OCI-M1 (cell line): Measurements from ENCODE around the gene HS3ST1.
"Not testable (repeated sequence)": the region's sequence is repeated elsewhere in the genome, so short reads cannot be mapped to it uniquely, and the experiment has no call there.

Source experiments
- DNase-seq: peaks from one replicate; lab custom pipeline; 2025; lab: John Stamatoyannopoulos, UW

HS3ST1 gene

DNA sequence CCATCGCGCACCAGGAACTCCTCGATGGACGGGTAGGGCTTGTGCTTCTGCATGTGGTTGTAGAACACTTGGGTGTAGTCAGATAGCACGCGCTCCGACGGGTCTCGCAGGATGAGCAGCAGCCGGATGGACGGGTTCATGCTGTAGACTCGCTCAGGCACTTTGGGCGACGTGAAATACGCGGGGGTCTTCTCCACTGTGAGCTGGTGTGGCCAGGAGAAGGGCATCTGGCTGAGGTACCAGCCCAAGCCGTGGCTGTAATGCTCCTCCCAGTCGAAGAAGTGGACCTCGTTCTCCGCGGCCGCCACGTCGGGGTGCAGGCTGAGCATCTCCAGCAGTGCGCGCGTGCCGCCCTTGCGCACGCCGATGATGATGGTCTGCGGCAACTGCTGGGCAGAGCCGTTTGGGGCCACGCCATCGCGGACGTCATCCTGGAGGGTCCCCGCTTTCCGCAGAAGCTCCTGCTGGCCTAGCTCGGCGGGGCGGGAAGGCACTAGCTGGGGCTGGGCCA, 29.2 kb downstream of the HS3ST1 start:
- no peak for DNase-seq

DNA sequence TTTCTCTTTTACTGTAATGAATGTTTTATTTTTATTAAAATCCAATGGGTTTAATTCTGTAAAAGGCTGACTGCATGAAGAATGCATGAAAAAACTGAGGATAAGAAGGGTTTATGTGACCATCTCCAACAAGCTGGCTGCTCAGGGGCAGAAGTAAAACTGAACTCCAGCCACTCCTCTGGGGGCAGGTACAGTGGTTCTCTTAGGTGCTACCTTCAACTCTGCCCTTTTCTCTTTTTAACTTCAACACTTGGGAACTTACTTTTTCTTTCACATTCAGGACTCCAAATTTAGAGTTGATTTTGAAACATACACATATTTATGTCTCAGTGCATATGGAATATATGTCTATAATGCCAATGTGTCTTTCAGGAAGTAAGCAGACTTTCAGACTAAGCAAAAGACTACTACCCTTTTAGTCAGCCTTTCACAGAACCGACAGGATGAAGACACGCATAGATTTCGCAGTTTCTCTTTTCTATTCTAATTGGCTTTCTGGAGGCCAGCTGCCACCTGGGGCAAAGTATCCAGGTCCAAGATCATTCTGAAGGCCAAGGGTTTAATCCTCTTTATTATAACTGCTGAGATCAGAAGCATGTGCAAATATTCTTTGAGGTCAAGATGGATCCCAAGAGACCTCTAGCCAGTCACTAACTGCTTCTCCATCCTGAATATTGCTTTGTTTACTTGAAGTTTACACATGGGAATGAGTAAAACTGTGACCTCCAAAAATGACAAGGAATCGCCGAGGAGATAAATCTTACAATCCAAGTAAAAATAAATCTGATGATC, 30.7 kb downstream of the HS3ST1 start:
- no peak for DNase-seq

DNA sequence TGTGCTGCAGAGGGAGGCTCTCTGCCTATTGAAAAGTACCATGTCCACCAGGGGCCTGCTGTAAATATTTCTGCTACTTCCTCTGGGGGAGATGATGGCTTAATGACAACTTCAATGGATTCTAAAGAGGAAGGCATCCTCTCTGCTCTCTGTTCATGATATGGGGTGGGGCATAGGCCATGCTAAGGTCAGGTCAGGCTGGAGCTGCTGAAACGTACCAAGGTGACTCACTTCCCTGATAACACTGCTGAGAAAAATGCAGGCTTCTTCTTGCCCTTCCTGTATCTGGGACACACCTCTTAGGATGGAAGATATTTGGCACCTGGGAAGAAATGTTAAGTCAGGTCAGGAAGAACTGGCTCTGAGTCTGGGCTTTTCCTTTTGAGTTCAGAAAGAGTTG, 31.5 kb downstream of the HS3ST1 start:
- no peak for DNase-seq

DNA sequence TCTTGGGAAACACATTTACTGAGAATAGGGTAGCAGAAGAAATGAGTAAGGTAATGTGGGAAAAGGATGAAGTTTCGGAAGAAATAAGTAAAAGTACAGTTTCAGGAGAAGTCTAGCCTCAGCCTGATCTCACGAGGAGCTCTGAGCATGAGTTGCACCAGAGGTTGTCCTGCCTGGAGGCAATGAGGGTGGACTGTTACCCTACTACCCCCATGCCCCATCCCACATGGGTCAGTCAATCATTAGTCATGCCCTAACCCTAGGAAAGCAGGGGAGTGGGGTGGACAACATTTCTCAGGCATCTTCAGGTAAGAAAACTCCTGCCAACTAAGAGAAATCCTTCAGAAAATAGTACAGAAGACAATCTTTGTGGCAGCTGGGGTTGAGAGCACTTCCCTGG, 35.1 kb downstream of the HS3ST1 start:
- DNase-seq, result no peak

DNA sequence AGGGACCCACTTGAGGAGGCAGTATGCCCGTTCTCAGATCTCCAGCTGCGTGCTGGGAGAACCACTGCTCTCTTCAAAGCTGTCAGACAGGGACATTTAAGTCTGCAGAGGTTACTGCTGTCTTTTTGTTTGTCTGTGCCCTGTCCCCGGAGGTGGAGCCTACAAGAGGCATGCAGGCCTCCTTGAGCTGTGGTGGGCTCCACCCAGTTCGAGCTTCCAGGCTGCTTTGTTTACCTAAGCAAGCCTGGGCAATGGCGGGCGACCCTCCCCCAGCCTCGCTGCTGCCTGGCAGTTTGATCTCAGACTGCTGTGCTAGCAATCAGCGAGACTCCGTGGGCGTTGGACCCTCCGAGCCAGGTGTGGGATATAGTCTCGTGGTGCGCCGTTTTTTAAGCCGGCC, 44.6 kb downstream of the HS3ST1 start:
- DNase-seq, result not testable (repeated sequence)

DNA sequence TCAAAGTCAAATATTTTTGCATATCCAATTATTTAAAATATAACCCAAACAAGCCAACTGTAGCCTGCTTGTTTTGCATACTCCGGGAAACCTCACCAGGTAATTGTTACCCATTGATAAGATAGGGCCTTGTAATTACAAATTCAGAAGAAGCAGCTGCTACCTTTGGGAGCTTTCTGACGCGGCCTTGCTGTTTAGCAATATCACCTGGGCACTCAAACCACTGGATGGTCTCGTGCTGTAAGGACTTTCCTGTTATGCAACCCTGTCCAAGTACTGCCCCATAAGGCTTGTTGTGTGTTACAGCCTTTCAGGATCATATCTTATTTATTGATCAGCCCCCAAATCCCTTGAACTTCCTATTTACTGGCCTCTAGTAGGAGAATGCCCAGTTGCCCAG, 52.1 kb downstream of the HS3ST1 start:
- DNase-seq, result no peak

DNA sequence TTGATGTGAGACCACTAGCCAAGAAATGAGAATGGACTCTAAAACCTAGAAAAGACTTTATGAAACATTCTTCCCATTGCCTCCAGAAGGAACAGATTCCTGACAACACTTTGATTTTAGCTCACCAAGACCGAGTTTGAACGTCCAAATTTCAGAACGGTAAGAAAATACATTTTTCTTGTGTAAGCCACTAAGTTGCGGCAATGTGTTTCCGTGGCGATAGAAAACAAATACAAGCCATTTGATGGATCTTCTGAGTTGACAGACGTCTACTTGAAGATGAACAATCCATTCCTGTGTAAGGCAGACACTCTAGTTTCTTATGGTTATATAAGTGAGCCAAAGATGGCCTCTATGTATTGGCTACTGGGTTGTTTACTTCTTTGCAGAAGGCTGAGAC, 52.5 kb downstream of the HS3ST1 start:
- DNase-seq, result no peak

DNA sequence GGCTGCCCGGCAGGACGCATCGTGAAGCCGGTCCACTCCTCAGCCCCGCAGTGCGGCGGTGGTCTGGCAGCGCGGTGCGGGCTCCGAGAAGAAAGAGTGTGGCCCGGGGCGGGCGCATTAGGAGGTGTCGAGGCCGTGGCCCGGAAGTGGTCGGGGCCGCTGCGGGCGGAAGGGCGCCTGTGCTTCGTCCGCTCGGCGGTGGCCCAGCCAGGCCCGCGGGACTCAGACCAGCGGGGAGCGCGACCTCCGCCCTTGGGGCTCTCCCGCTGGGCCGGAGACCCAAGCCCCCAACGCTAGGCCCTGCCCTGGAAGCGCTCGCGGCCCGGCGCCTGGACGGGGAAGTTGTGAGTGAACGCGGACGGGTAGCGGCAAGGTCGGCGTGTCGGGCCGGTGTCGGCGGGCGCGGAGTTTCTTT, 60.0 kb downstream of the HS3ST1 start:
- DNase-seq, result no peak

DNA sequence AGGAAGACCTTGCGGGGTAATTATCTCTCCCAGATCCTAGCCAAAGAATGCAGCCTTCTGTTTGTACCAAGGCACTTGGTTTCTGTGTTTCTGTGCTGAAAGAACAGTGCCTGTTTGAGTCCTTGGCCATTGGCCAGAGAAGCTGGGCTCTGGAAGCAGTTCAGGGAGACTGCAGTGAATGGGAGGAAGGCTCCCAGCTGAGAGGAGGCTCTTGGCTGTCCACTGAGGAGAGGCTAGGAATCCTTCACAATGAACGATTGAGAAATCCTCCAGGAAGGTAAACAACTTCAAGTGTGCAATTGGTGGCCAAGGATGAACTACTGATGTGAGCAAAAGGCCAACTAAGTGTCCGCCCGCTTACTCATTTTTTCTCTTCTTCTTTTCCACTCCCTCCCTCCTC, 61.3 kb downstream of the HS3ST1 start:
- no peak for DNase-seq

DNA sequence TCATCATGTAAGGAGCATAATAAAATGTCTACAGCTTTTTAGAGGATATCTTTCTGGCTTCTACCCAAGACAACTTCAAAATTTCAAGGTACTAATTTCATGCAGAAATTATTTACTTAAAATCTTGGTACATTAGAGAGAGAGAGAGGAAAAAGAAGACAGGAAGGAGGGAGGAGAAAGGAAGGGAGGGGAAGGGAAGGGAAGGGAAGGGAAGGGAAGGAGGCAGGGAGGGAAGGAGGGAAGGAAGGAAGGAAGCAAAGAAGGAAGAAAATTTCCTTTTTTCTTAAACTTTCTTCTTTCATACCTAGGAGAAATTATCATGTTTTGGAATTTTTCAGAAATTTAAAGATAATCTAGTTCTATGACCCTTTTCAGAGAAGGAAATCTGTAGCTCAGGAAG, 61.8 kb downstream of the HS3ST1 start:
- DNase-seq, result no peak

DNA sequence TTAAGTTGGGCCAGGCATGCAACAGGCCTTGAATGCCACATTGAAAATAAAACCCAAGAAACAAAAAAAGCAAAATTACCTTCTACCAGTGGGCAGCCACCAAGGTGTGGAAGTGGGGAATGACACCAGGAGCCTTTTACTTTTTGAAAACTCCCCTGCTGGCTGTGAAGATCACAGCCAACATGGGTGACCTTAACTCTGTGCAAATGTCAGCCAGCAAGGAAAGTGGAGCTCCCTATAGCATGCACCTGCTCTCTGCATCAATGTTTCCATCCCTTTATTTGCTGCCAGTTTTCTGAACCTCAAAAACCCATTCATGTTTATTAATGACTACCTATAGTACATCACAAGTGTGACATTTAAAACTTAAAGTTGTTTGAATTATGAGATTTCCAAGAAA, 63.7 kb downstream of the HS3ST1 start:
- no peak for DNase-seq

DNA sequence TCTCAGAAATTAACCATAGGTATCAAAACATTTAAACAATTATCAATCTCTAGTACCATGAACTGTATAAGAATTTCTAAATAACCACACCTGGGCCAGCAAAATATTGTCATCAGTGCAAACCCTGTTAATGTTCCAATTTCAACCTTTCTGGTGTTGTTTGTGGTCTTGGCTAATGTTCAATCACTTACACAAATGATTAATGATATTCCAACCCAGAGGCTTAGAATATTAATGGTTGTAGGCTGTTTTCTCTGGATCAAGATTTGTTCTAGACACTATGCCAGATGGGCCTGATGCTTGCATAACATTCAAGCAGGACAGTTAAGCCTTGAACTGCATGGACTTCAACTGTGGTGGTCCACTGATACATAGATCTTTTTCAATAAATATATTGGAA, 69.1 kb downstream of the HS3ST1 start:
- DNase-seq, result no peak

DNA sequence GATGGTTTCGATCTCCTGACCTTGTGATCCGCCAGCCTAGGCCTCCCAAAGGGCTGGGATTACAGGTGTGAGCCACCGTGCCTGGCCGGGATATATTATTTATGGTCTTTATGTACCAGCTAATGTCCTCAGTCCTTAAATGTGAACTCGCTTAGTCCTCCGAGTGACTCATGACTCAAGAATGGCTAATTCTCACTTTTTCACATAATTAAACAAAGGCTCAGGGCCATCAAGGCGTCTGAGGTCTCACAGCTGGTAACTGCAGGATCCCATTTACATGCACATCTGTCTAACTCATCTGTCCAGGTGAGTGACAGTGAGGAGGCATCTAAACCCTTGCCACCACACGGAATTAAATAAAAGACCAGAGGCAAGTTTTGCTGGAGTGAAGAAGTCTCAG, 73.5 kb downstream of the HS3ST1 start:
- DNase-seq, result no peak

DNA sequence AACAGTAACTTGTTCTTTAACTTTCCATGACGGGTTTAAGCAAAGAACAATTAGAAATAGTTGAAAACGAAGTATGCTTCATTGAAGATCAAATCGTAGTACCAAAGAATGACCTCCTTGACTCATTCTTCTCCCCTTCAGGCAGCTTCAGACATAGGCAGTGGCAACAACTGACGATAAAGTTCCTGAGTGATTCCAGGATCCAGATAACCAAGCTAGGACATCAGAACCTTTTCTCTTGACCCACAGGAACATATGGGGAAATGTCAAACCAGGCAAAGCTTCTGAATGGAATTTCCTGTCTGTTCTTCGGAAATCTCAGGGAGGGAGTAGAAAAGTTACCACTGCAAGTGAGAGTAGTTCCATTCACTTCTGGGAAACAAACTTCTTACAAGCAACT, 74.2 kb downstream of the HS3ST1 start:
- DNase-seq, result no peak

DNA sequence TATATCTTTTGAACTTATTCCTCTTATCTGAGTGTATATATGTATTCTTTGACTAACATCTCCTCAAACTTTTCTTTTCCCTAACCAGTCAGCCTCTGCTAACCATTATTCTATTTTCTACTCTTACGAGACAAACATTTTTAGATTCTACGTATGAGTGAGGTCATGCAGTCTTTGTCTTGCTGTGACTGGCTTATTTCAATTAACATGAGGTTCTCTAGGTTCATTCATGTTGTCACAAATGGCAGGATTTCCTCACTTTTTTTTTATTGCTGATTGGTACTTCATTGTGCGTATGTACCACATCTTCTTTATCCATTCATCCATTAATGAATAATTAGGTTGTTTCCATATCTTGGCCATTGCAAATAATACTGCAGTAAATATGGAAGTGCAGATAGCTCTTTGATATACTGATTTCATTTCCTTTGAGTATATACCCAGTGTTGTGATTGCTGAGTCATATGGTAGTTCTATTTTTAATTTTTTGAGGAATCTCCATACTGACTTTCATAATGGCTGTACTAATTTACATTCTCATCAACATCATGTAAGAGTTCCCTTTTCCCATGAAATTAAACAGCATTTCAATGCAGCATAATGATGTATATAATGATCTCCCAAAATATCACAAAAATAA, 80.1 kb downstream of the HS3ST1 start:
- no peak for DNase-seq

DNA sequence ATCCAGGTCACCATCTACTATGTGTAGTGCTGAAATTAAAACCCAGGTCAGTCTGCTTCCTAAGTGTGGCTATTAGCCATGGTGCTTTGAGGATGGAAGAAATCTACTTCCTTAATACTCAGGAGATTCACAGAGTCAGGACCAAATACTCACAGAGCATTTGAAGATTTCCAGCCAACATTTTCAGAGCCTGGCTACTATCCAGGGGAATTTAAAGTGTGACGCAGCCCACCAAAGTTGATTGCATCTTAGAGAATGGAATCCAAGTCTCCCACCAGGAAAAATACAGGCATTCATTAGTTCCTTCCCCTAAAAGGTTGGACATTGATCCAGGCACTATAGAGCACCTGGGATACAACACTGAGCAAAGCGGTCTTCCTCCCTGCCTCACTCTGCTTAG, 83.8 kb downstream of the HS3ST1 start:
- DNase-seq, result no peak

DNA sequence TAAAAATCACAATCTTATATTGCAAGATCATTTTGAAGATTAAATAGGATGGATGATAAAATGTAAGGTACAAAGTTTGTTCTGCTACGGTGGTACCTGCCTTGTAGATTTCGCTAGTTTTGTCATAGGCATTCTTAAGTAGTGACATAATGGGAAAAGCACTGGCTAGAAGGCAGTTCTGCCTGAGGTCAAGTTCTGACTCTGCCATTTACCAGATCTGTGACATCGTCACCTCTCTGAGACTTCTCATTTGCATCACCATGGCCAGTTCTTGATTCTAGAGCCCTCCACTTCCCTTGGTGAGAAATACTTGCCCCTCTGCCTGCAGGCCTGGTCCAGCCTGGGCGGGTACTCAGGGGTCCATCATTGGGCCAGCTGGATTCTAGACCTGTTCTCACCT, 85.2 kb downstream of the HS3ST1 start:
- no peak for DNase-seq
